ENCODE data around the gene SLC25A24. TPM values are rescaled to one million over a fixed set of nuclear protein-coding genes. Genes with fewer than 3 reads are reported as not detected.

SLC25A24 gene
- total RNA-seq, 1 donor from 2014 or later, result 55.3 TPM

- FAIRE-seq (no peak), DNase-seq (ENCODE audit: low read depth) (no peak)
- H3K36me3 ChIP-seq (ENCODE audit: insufficient read depth, low read length), result no peaks in the 10 kb centered on the region
- H3K9ac ChIP-seq (ENCODE audit: low read length), result no peak overlapping the region
- H2AFZ ChIP-seq (ENCODE audit: low read depth, low read length), result no peak overlapping the region
- Mint-ChIP-seq H3K27ac (ENCODE audit: unreplicated experiment) (no peak overlapping the region), H3K27me3 (ENCODE audit: low read depth, unreplicated experiment) (no peaks in the 10 kb centered on the region), H3K4me3 (ENCODE audit: unreplicated experiment) (no peak overlapping the region), H3K9me3 (ENCODE audit: unreplicated experiment) (peaks cover 2% of the 10 kb centered on the region), H3K36me3 (ENCODE audit: low read depth, unreplicated experiment) (peaks cover 6% of the 10 kb centered on the region), H3K4me1 (ENCODE audit: low read depth, unreplicated experiment) (peaks cover 20% of the 10 kb centered on the region)
- peaks cover 35% of the 10 kb centered on the region for H3K79me2 ChIP-seq (ENCODE audit: insufficient read depth, low read length)
- TF ChIP-seq CTCF (IDR thresholded peaks at IDR 0.05; ENCODE audit: insufficient read depth, low read depth, low read length) (no peak), EZH2 (IDR thresholded peaks at IDR 0.05; ENCODE audit: insufficient read depth, low read length) (no peak)
- H3K27me3 ChIP-seq (ENCODE audit: insufficient read depth, low read length), result peaks cover 4% of the 10 kb centered on the region
- H3K4me1 ChIP-seq (ENCODE audit: insufficient read depth, low read length), result peaks cover 12% of the 10 kb centered on the region
- H3K4me2 ChIP-seq (ENCODE audit: low read length), result no peak overlapping the region
- no peak overlapping the region for H3K4me3 ChIP-seq (ENCODE audit: insufficient read depth, low read depth, low read length)
- H3K27ac ChIP-seq (ENCODE audit: low read depth, low read length), result no peak overlapping the region
- H4K20me1 ChIP-seq (ENCODE audit: insufficient read depth, low read length), result peaks cover 19% of the 10 kb centered on the region
- H3K9me3 ChIP-seq (ENCODE audit: insufficient read depth, low read depth, low read length), result no peaks in the 10 kb centered on the region
Observed at GRCh38 chr1:108201687-108202086, 1.5 kb upstream of the SLC25A24 start.

- Histone ChIP-seq H3K27ac (ENCODE audit: low read depth, low read length) (peak overlapping the region; percentile 90), H3K4me2 (ENCODE audit: low read length) (peak overlapping the region; percentile 97), H3K36me3 (ENCODE audit: insufficient read depth, low read length) (no peaks in the 10 kb centered on the region), H3K9me3 (ENCODE audit: insufficient read depth, low read depth, low read length) (no peaks in the 10 kb centered on the region), H3K4me1 (ENCODE audit: insufficient read depth, low read length) (peaks cover 12% of the 10 kb centered on the region), H3K79me2 (ENCODE audit: insufficient read depth, low read length) (peaks cover 45% of the 10 kb centered on the region), H3K27me3 (ENCODE audit: insufficient read depth, low read length) (no peaks in the 10 kb centered on the region), H3K4me3 (ENCODE audit: insufficient read depth, low read depth, low read length) (peak overlapping the region; percentile 95), H2AFZ (ENCODE audit: low read depth, low read length) (peak overlapping the region; percentile 98), H3K9ac (ENCODE audit: low read length) (peak overlapping the region; percentile 93), H4K20me1 (ENCODE audit: insufficient read depth, low read length) (peaks cover 26% of the 10 kb centered on the region)
- H3K4me1 Mint-ChIP-seq (ENCODE audit: low read depth, unreplicated experiment), result peaks cover 20% of the 10 kb centered on the region
- DNase-seq (ENCODE audit: low read depth) (peak; percentile 85), FAIRE-seq (peak; percentile 20)
- no peaks in the 10 kb centered on the region for H3K27me3 Mint-ChIP-seq (ENCODE audit: low read depth, unreplicated experiment)
- peak overlapping the region; percentile 82 for H3K27ac Mint-ChIP-seq (ENCODE audit: unreplicated experiment)
- peak overlapping the region; percentile 91 for H3K4me3 Mint-ChIP-seq (ENCODE audit: unreplicated experiment)
- peaks cover 2% of the 10 kb centered on the region for H3K9me3 Mint-ChIP-seq (ENCODE audit: unreplicated experiment)
- peaks cover 10% of the 10 kb centered on the region for H3K36me3 Mint-ChIP-seq (ENCODE audit: low read depth, unreplicated experiment)
- TF ChIP-seq EZH2 (IDR thresholded peaks at IDR 0.05; ENCODE audit: insufficient read depth, low read length) (no peak), CTCF (IDR thresholded peaks at IDR 0.05; ENCODE audit: insufficient read depth, low read depth, low read length) (no peak)
Observed at GRCh38 chr1:108200687-108201051, 526 bp upstream of the SLC25A24 start.

- peak overlapping the region; percentile 95 for H3K4me3 ChIP-seq (ENCODE audit: insufficient read depth, low read depth, low read length)
- H3K36me3 ChIP-seq (ENCODE audit: insufficient read depth, low read length), result peaks cover 7% of the 10 kb centered on the region
- H3K9ac ChIP-seq (ENCODE audit: low read length), result peak overlapping the region; percentile 93
- H3K4me1 Mint-ChIP-seq (ENCODE audit: low read depth, unreplicated experiment), result peaks cover 20% of the 10 kb centered on the region
- peaks cover 12% of the 10 kb centered on the region for H3K4me1 ChIP-seq (ENCODE audit: insufficient read depth, low read length)
- peak overlapping the region; percentile 94 for H3K4me3 Mint-ChIP-seq (ENCODE audit: unreplicated experiment)
- peak overlapping the region; percentile 97 for H3K4me2 ChIP-seq (ENCODE audit: low read length)
- H3K9me3 Mint-ChIP-seq (ENCODE audit: unreplicated experiment), result no peaks in the 10 kb centered on the region
- H3K36me3 Mint-ChIP-seq (ENCODE audit: low read depth, unreplicated experiment), result peaks cover 16% of the 10 kb centered on the region
- H4K20me1 ChIP-seq (ENCODE audit: insufficient read depth, low read length), result peaks cover 36% of the 10 kb centered on the region
- H3K9me3 ChIP-seq (ENCODE audit: insufficient read depth, low read depth, low read length), result no peaks in the 10 kb centered on the region
- H2AFZ ChIP-seq (ENCODE audit: low read depth, low read length), result peak overlapping the region; percentile 98
- DNase-seq (ENCODE audit: low read depth) (peak; percentile 29), FAIRE-seq (no peak)
- no peak for TF ChIP-seq EZH2 (IDR thresholded peaks at IDR 0.05; ENCODE audit: insufficient read depth, low read length)
- no peak for TF ChIP-seq CTCF (IDR thresholded peaks at IDR 0.05; ENCODE audit: insufficient read depth, low read depth, low read length)
- H3K79me2 ChIP-seq (ENCODE audit: insufficient read depth, low read length), result peaks cover 59% of the 10 kb centered on the region
- no peaks in the 10 kb centered on the region for H3K27me3 ChIP-seq (ENCODE audit: insufficient read depth, low read length)
- H3K27ac Mint-ChIP-seq (ENCODE audit: unreplicated experiment), result peak overlapping the region; percentile 89
- H3K27ac ChIP-seq (ENCODE audit: low read depth, low read length), result peak overlapping the region; percentile 90
- H3K27me3 Mint-ChIP-seq (ENCODE audit: low read depth, unreplicated experiment), result no peaks in the 10 kb centered on the region
Observed at GRCh38 chr1:108199201-108199691, 897 bp downstream of the SLC25A24 start.
